HepG2 (cell line): ENCODE results near the gene TRIM4. TPM values are rescaled to one million over a fixed set of nuclear protein-coding genes. Genes with fewer than 3 reads are reported as not detected.

Source experiments
- AKAP8 ChIP-seq: sonication (generic); formaldehyde crosslinking; IDR thresholded peaks from 2 replicates; pipeline ENCODE4 v1.5.1; 2020; ENCODE audit warnings: mild to moderate bottlenecking, missing genetic modification reagents
- ARNT ChIP-seq: fragments of 450-650 bp; IDR thresholded peaks from 2 replicates; pipeline ENCODE4 v1.6.1; 2017
- BHLHE40 ChIP-seq: IDR thresholded peaks from 2 replicates; pipeline ENCODE4 v1.6.1; 2011; ENCODE audit warnings: low read length, improper control_type of control experiment
- BORCS8-MEF2B ChIP-seq: sonication (generic); formaldehyde crosslinking; IDR thresholded peaks from 2 replicates; pipeline ENCODE4 v1.8.0; 2022; ENCODE audit warnings: mild to moderate bottlenecking, missing genetic modification reagents
- CCAR2 ChIP-seq: fragments of 200-400 bp; formaldehyde crosslinking; optimal IDR thresholded peaks from 2 replicates; pipeline ENCODE3; 2018; ENCODE audit warnings: low read depth, mild to moderate bottlenecking, low read length, moderate library complexity
- HNF4A ChIP-seq: sonication (generic); formaldehyde crosslinking; IDR thresholded peaks from 2 replicates; pipeline ENCODE4 v1.4.0; 2020; ENCODE audit warnings: missing genetic modification reagents
- JUND ChIP-seq: sonication (generic); formaldehyde crosslinking; IDR thresholded peaks from 2 replicates; pipeline ENCODE4 v1.8.0; 2022; ENCODE audit warnings: mild to moderate bottlenecking, missing genetic modification reagents
- NPAS2 ChIP-seq: sonication (generic); formaldehyde crosslinking; IDR thresholded peaks from 2 replicates; pipeline ENCODE4 v1.8.0; 2022; ENCODE audit warnings: mild to moderate bottlenecking, missing genetic modification reagents, borderline replicate concordance
- PTBP1 ChIP-seq: fragments of 200-400 bp; formaldehyde crosslinking; IDR thresholded peaks from 2 replicates; pipeline ENCODE4 v1.6.1; 2018; ENCODE audit warnings: low read length, low read depth; ENCODE audit not compliant: poor library complexity, severe bottlenecking
- RBM22 ChIP-seq: fragments of 200-400 bp; formaldehyde crosslinking; optimal IDR thresholded peaks from 2 replicates; pipeline ENCODE3; 2017; ENCODE audit warnings: mild to moderate bottlenecking, low read length, moderate library complexity
- RNF2 ChIP-seq: fragments of 450-650 bp; conservative IDR thresholded peaks from 2 replicates; pipeline ENCODE4 v1.6.1; 2016; ENCODE audit warnings: low read depth
- RORA ChIP-seq: sonication (generic); formaldehyde crosslinking; IDR thresholded peaks from 2 replicates; pipeline ENCODE4 v1.5.0; 2020; ENCODE audit warnings: mild to moderate bottlenecking, missing genetic modification reagents, moderate library complexity
- SPEN ChIP-seq: sonication (generic); formaldehyde crosslinking; IDR thresholded peaks from 2 replicates; pipeline ENCODE4 v1.5.1; 2020; ENCODE audit warnings: low read depth, mild to moderate bottlenecking, missing genetic modification reagents
- TIGD3 ChIP-seq: sonication (generic); formaldehyde crosslinking; IDR thresholded peaks from 2 replicates; pipeline ENCODE4 v1.5.1; 2020; ENCODE audit warnings: mild to moderate bottlenecking, missing genetic modification reagents, borderline replicate concordance
- TRAFD1 ChIP-seq: sonication (generic); formaldehyde crosslinking; IDR thresholded peaks from 2 replicates; pipeline ENCODE4 v1.5.1; 2020; ENCODE audit warnings: missing genetic modification reagents, mild to moderate bottlenecking, borderline replicate concordance
- ZBTB7A ChIP-seq: sonication (generic); formaldehyde crosslinking; IDR thresholded peaks from 2 replicates; pipeline ENCODE4 v1.8.0; 2022; ENCODE audit warnings: mild to moderate bottlenecking, missing genetic modification reagents
- ZNF3 ChIP-seq: IDR thresholded peaks from 2 replicates; pipeline ENCODE4 v1.7.0; 2017; ENCODE audit warnings: inconsistent platforms
- ZNF33A ChIP-seq: sonication (generic); formaldehyde crosslinking; IDR thresholded peaks from 2 replicates; pipeline ENCODE4 v1.5.1; 2020; ENCODE audit warnings: missing genetic modification reagents, mild to moderate bottlenecking, moderate library complexity, borderline replicate concordance
- ZNF501 ChIP-seq: sonication (generic); formaldehyde crosslinking; IDR thresholded peaks from 2 replicates; pipeline ENCODE4 v1.5.1; 2020; ENCODE audit warnings: mild to moderate bottlenecking, moderate library complexity, missing genetic modification reagents
- ZNF737 ChIP-seq: sonication (generic); formaldehyde crosslinking; IDR thresholded peaks from 2 replicates; pipeline ENCODE4 v1.5.0; 2020; ENCODE audit warnings: missing genetic modification reagents, mild to moderate bottlenecking, borderline replicate concordance
- ZNF766 ChIP-seq: sonication (generic); formaldehyde crosslinking; IDR thresholded peaks from 2 replicates; pipeline ENCODE4 v1.5.0; 2020; ENCODE audit warnings: missing genetic modification reagents, borderline replicate concordance
- polyA plus RNA-seq, 8 experiments: library from polyadenylated mRNA; depleted of rRNA in 3 of 8; stranded (reverse) in 7 of 8; unstranded in 1 of 8; fragments of >200 nt; fragmentation: Illumina TruSeq in 4 of 8; extraction: Trizol in 4 of 8; gene quantifications; 2 replicates each; pipeline versions ENCODE4 v1.2.1 to v1.2.3, GENCODE V29; 2011 to 2016; ENCODE audit warnings: low read depth in 4 of 8, missing spikeins in 1 of 8, mixed read lengths in 1 of 8; ENCODE audit not compliant: insufficient read depth in 1 of 8
- total RNA-seq, 5 experiments: library from RNA; depleted of rRNA; stranded (reverse); fragments of >200 nt; fragmentation: Illumina TruSeq; extraction: Trizol; gene quantifications; 2 replicates each; pipeline ENCODE4 v1.2.3, GENCODE V29; 2016; ENCODE audit warnings: low read depth in 1 of 5
- TF ChIP-seq, protein P1 (sequence below): IDR thresholded peaks from 2 replicates; pipeline ENCODE4 v1.4.0; 2020; ENCODE audit warnings: mild to moderate bottlenecking, missing genetic modification reagents

TRIM4 gene
- total and polyA plus RNA-seq, 2 of the 13 experiments (the other 11 are each of a cell fraction or from before 2014, with no cell fraction given): 17.6 to 21.7 TPM

GRCh38 chr7:99918959-99919813 lies at the start of gene TRIM4 (continued):
- TF ChIP-seq, protein P1, sequence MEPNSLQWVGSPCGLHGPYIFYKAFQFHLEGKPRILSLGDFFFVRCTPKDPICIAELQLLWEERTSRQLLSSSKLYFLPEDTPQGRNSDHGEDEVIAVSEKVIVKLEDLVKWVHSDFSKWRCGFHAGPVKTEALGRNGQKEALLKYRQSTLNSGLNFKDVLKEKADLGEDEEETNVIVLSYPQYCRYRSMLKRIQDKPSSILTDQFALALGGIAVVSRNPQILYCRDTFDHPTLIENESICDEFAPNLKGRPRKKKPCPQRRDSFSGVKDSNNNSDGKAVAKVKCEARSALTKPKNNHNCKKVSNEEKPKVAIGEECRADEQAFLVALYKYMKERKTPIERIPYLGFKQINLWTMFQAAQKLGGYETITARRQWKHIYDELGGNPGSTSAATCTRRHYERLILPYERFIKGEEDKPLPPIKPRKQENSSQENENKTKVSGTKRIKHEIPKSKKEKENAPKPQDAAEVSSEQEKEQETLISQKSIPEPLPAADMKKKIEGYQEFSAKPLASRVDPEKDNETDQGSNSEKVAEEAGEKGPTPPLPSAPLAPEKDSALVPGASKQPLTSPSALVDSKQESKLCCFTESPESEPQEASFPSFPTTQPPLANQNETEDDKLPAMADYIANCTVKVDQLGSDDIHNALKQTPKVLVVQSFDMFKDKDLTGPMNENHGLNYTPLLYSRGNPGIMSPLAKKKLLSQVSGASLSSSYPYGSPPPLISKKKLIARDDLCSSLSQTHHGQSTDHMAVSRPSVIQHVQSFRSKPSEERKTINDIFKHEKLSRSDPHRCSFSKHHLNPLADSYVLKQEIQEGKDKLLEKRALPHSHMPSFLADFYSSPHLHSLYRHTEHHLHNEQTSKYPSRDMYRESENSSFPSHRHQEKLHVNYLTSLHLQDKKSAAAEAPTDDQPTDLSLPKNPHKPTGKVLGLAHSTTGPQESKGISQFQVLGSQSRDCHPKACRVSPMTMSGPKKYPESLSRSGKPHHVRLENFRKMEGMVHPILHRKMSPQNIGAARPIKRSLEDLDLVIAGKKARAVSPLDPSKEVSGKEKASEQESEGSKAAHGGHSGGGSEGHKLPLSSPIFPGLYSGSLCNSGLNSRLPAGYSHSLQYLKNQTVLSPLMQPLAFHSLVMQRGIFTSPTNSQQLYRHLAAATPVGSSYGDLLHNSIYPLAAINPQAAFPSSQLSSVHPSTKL (CRISPR knock-in tag): no peak; the same call in 1 of the 2 replicates
- no peak for TF ChIP-seq TRAFD1 (CRISPR knock-in tag)
- no peak; the same call in 1 of the 2 replicates for TF ChIP-seq ZBTB7A (CRISPR knock-in tag)
- TF ChIP-seq ARNT: no peak
- peak; percentile 69; the same call in 1 of the 2 replicates for TF ChIP-seq BORCS8-MEF2B (CRISPR knock-in tag)
- TF ChIP-seq ZNF737 (CRISPR knock-in tag): no peak
- 0 out of 2 replicates have a peak, but pooled peaks have one; percentile 26 for TF ChIP-seq RNF2
- no peak for TF ChIP-seq CCAR2
- no peak for TF ChIP-seq NPAS2 (CRISPR knock-in tag)
- TF ChIP-seq TIGD3 (CRISPR knock-in tag): no peak
- 0 out of 2 replicates have a peak, but pooled peaks have one; percentile 42 for TF ChIP-seq HNF4A (CRISPR knock-in tag)
- TF ChIP-seq BHLHE40: no peak
- peak; percentile 66; the same call in 1 of the 2 replicates for TF ChIP-seq AKAP8
- TF ChIP-seq ZNF501 (CRISPR knock-in tag): peak; percentile 82
- TF ChIP-seq RBM22: no peak
- no peak for TF ChIP-seq PTBP1
- TF ChIP-seq ZNF3 (CRISPR knock-in tag): no peak
- TF ChIP-seq JUND (CRISPR knock-in tag): no peak
- peak; percentile 54; the same call in 1 of the 2 replicates for TF ChIP-seq ZNF766
- peak; percentile 90; the same call in 1 of the 2 replicates for TF ChIP-seq SPEN (CRISPR knock-in tag)
- no peak for TF ChIP-seq ZNF33A (CRISPR knock-in tag)
- no peak for TF ChIP-seq RORA
